Panc1 (cell line): ENCODE measurements around the gene DTNB. TPM values are rescaled to one million over a fixed set of nuclear protein-coding genes. Genes with fewer than 3 reads are reported as not detected.

Experiments
- ATAC-seq: fragments of 200-7000 bp; cut with Tn5 transposase; 2 replicates; pipeline ENCODE4 v1.9.1; 2020; ENCODE audit warnings: mild to moderate bottlenecking, moderate library complexity
- BruUV-seq: library from RNA; stranded (reverse); fragments of 400-500 nt; replicated peaks from 2 replicates; lab custom pipeline; 2021; lab: Mats Ljungman, UMichigan
- CTCF ChIA-PET: fragments of 300-600 bp; sonication (Branson Sonifier 250); formaldehyde crosslinking; loops from one replicate; lab custom pipeline; 2022; ENCODE audit warnings: antibody characterized with exemption; lab: Charles Lee
- POLR2A ChIA-PET: fragments of 300-600 bp; sonication (Branson Sonifier 250); formaldehyde crosslinking; loops from one replicate; lab custom pipeline; 2022; ENCODE audit warnings: antibody characterized with exemption; lab: Charles Lee
- DNase-seq: peaks from one replicate; pipeline ENCODE4 v3.0.0-alpha.2; 2010; ENCODE audit warnings: low read depth, low spot score
- H3K27ac ChIP-seq: 2 replicates; pipeline ENCODE4 v1.5.1; 2011; ENCODE audit warnings: mild to moderate bottlenecking, low read length, inconsistent platforms
- H3K27me3 ChIP-seq: fragments of 200-500 bp; sonication (Bioruptor generic); 2 replicates; pipeline ENCODE4 v1.6.0; 2014; ENCODE audit warnings: low read length, inconsistent platforms; ENCODE audit not compliant: control insufficient read depth, insufficient read depth
- H3K36me3 ChIP-seq: fragments of 200-500 bp; sonication (Bioruptor generic); 2 replicates; pipeline ENCODE4 v1.5.1; 2014; ENCODE audit warnings: inconsistent platforms, mild to moderate bottlenecking, low read length, moderate library complexity; ENCODE audit not compliant: control insufficient read depth, insufficient read depth
- H3K4me1 ChIP-seq: 2 replicates; pipeline ENCODE4 v1.5.1; 2011; ENCODE audit warnings: inconsistent platforms, mild to moderate bottlenecking, low read length, moderate library complexity; ENCODE audit not compliant: control insufficient read depth, insufficient read depth
- H3K4me3 ChIP-seq, 2 experiments: 2 replicates each; pipeline ENCODE4 v1.5.1; 2011 to 2012; ENCODE audit warnings: low read depth in 2 of 2, low read length in 2 of 2, mild to moderate bottlenecking in 2 of 2, inconsistent platforms in 1 of 2, moderate library complexity in 1 of 2
- H3K9me3 ChIP-seq: fragments of 200-500 bp; sonication (Bioruptor generic); 2 replicates; pipeline ENCODE4 v1.5.1; 2014; ENCODE audit warnings: low read depth, mild to moderate bottlenecking, inconsistent platforms, low read length, moderate library complexity; ENCODE audit not compliant: control insufficient read depth, insufficient read depth
- CTCF ChIP-seq: fragments of 450-650 bp; IDR thresholded peaks from 2 replicates; pipeline ENCODE4 v1.5.1; 2017; ENCODE audit warnings: mild to moderate bottlenecking
- POLR2AphosphoS5 ChIP-seq: IDR thresholded peaks from 2 replicates; pipeline ENCODE4 v1.6.1; 2012; ENCODE audit warnings: mild to moderate bottlenecking, low read depth, low read length, moderate library complexity
- REST ChIP-seq, 2 experiments: IDR thresholded peaks; 2 replicates each; pipeline ENCODE4 v1.6.1; 2011 to 2012; ENCODE audit warnings: low read depth in 2 of 2, control low read depth in 1 of 2, low read length in 1 of 2, mild to moderate bottlenecking in 1 of 2, moderate library complexity in 1 of 2; ENCODE audit not compliant: insufficient read depth in 1 of 2
- SIN3A ChIP-seq: IDR thresholded peaks from 2 replicates; pipeline ENCODE4 v1.6.1; 2012; ENCODE audit warnings: low read depth, mild to moderate bottlenecking, low read length, moderate library complexity, borderline replicate concordance; ENCODE audit not compliant: insufficient read depth
- TCF7L2 ChIP-seq: IDR thresholded peaks from 2 replicates; pipeline ENCODE4 v1.6.1; 2011; ENCODE audit warnings: mild to moderate bottlenecking, low read depth, low read length, inconsistent platforms
- in situ Hi-C: cut with HindIII; loops from 2 replicates; pipeline ENCODE4 v1.10.0; 2016; ENCODE audit warnings: low sequenced_read_pairs, low pct_unique_long_range_greater_than_20kb
- intact Hi-C: fragments of 100-400 bp; cut with micrococcal nuclease; formaldehyde crosslinking; loops from one replicate; pipeline ENCODE4 v1.10.0; 2022; ENCODE audit not compliant: unreplicated experiment
- total RNA-seq: library from RNA; stranded (reverse); gene quantifications from one replicate; pipeline ENCODE4 v1.2.1, GENCODE V29; 2021; ENCODE audit not compliant: unreplicated experiment

The DTNB gene
- total RNA-seq, 1 experiment from 2014 or later = 37.8 TPM

- H3K4me3 ChIP-seq = peak overlapping the region in 1 of 2 experiments; percentile 27; a peak in 2 of 4 replicates
- peak; percentile 88 for ATAC-seq
- H3K27ac ChIP-seq = peak overlapping the region; percentile 52
- H3K27me3 ChIP-seq = no peaks in the 10 kb centered on the region
- no peaks in the 10 kb centered on the region for H3K9me3 ChIP-seq
- peaks cover 37% of the 10 kb centered on the region for H3K4me1 ChIP-seq
- DNase-seq = peak; percentile 43
- ChIA-PET POLR2A (interaction anchor here (0.5 kb wide), 1 partner anchor 9 kb away, joined by 18 read pairs; no protein-coding TSS in a partner anchor), CTCF (interaction anchor here (0.8 to 1.6 kb wide), 2 partner anchors 46 to 81 kb away, joined by 3 to 5 read pairs; no protein-coding TSS in a partner anchor)
- intact Hi-C loops (no loop called here), in situ Hi-C loops (no loop called here)
- no TSS peak for BruUV-seq
- TF ChIP-seq POLR2AphosphoS5 (no peak), TCF7L2 (no peak), SIN3A (no peak), REST (IDR thresholded peaks at IDR 0.05; ENCODE audit: insufficient read depth in 1 of 2, low read depth in 2 of 2, low read length in 1 of 2) (no peak), CTCF (no peak)
- H3K36me3 ChIP-seq = no peaks in the 10 kb centered on the region
Observed at GRCh38 chr2:25617948-25618646, 55.3 kb downstream of the DTNB start.

GRCh38 chr2:25615920-25616319, 57.5 kb downstream of the DTNB start:
- no peak overlapping the region for H3K27ac ChIP-seq
- BruUV-seq = no TSS peak
- no peaks in the 10 kb centered on the region for H3K27me3 ChIP-seq
- POLR2A ChIA-PET = no interaction called here
- H3K9me3 ChIP-seq = no peaks in the 10 kb centered on the region
- peaks cover 37% of the 10 kb centered on the region for H3K4me1 ChIP-seq
- DNase-seq = no peak
- CTCF ChIA-PET = interaction anchor here (0.5 to 0.6 kb wide), 2 partner anchors 65 to 85 kb away, joined by 3 to 4 read pairs; no protein-coding TSS in a partner anchor
- in situ Hi-C loops = no loop called here
- intact Hi-C loops = no loop called here
- no peaks in the 10 kb centered on the region for H3K36me3 ChIP-seq
- no peak overlapping the region for H3K4me3 ChIP-seq
- no peak for TF ChIP-seq SIN3A
- TF ChIP-seq CTCF = no peak
- no peak for TF ChIP-seq TCF7L2
- TF ChIP-seq POLR2AphosphoS5 = no peak
- no peak for TF ChIP-seq REST (IDR thresholded peaks at IDR 0.05; ENCODE audit: insufficient read depth in 1 of 2, low read depth in 2 of 2, low read length in 1 of 2)
- no peak for ATAC-seq
